Panc1 (cell line): Measurements from ENCODE around the gene CCL13.

Source experiments
- POLR2AphosphoS5 ChIP-seq: IDR thresholded peaks from 2 replicates; pipeline ENCODE4 v1.6.1; 2012; ENCODE audit warnings: mild to moderate bottlenecking, low read depth, low read length, moderate library complexity
- REST ChIP-seq, 2 experiments: IDR thresholded peaks; 2 replicates each; pipeline ENCODE4 v1.6.1; 2011 to 2012; ENCODE audit warnings: low read depth in 2 of 2, control low read depth in 1 of 2, low read length in 1 of 2, mild to moderate bottlenecking in 1 of 2, moderate library complexity in 1 of 2; ENCODE audit not compliant: insufficient read depth in 1 of 2
- SIN3A ChIP-seq: IDR thresholded peaks from 2 replicates; pipeline ENCODE4 v1.6.1; 2012; ENCODE audit warnings: low read depth, mild to moderate bottlenecking, low read length, moderate library complexity, borderline replicate concordance; ENCODE audit not compliant: insufficient read depth
- TF ChIP-seq, protein P1 (sequence below): fragments of 450-650 bp; IDR thresholded peaks from 2 replicates; pipeline ENCODE4 v1.5.1; 2017; ENCODE audit warnings: mild to moderate bottlenecking

DNA sequence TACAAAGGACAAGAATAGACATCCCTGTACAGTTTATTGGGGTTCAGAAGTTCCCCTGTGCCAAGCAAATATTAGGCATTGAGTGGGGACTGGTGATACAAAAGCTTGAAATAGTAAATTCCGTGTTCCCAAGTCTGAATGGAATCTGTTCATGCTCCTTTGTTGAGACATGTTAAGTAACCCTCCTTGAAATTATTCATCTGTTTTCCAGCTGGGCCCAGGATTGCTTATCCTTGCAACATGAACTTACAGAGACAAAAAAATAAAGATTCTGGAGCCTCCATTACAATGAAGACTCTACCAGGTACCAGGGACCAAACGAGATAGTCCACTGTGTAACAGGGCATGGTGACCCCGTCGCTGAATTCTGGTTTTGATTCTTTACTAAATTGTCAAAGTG, 43.1 kb upstream of the CCL13 start:
- TF ChIP-seq, protein P1, sequence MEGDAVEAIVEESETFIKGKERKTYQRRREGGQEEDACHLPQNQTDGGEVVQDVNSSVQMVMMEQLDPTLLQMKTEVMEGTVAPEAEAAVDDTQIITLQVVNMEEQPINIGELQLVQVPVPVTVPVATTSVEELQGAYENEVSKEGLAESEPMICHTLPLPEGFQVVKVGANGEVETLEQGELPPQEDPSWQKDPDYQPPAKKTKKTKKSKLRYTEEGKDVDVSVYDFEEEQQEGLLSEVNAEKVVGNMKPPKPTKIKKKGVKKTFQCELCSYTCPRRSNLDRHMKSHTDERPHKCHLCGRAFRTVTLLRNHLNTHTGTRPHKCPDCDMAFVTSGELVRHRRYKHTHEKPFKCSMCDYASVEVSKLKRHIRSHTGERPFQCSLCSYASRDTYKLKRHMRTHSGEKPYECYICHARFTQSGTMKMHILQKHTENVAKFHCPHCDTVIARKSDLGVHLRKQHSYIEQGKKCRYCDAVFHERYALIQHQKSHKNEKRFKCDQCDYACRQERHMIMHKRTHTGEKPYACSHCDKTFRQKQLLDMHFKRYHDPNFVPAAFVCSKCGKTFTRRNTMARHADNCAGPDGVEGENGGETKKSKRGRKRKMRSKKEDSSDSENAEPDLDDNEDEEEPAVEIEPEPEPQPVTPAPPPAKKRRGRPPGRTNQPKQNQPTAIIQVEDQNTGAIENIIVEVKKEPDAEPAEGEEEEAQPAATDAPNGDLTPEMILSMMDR, result no peak
- no peak for TF ChIP-seq POLR2AphosphoS5
- no peak for TF ChIP-seq SIN3A
- no peak for TF ChIP-seq REST (IDR thresholded peaks at IDR 0.05; ENCODE audit: insufficient read depth in 1 of 2, low read depth in 2 of 2, low read length in 1 of 2)
